Neural progenitor cell (in vitro differentiated cells): ENCODE results near the gene ALLC.

Source experiments
- EZH2 ChIP-seq: fragments of 200-600 bp; sonication (generic); IDR thresholded peaks from 2 replicates; pipeline ENCODE4 v1.6.1; 2017; ENCODE audit warnings: antibody characterized with exemption, mild to moderate bottlenecking, moderate library complexity
- EZH2phosphoT487 ChIP-seq: fragments of 200-600 bp; sonication (generic); IDR thresholded peaks from 2 replicates; pipeline ENCODE4 v1.6.1; 2017; ENCODE audit warnings: antibody characterized with exemption
- TF ChIP-seq, protein P1 (sequence below): fragments of 200-600 bp; sonication (generic); IDR thresholded peaks from 2 replicates; pipeline ENCODE4 v1.5.1; 2017; ENCODE audit warnings: antibody characterized with exemption, mild to moderate bottlenecking

DNA sequence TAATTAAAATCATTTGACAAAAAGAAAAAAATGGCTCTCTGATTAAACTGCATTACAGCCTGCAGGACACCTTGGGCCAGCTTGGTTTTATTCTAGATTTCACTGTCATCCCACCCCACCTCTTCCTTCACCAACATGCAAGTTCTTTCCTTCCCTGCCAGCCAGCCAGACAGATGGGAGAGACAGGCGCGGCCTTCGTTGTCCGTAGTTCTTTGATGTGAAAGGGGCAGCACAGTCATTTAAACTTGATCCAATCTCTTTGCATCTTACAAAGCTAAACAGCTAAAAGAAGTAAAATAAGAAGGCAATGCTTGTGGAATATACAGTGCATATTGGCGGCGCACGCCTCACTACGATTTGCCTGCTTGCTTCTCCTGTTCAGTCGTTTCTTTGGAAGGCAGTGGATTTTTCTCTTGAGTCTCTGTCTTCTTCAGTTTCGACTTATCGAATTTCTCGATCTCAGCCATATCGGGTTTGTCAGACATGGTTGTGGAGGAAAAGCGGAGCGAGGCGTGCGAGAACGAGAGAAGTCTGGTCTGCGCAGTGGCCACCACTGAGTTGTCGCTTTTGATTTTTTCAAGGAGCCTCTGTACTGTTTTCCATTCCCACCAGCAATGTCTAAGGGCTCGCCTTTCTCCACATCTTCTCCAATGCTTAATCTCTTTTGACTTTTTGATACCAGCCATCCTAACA lies 40.7 kb upstream of the ALLC start:
- TF ChIP-seq, protein P1, sequence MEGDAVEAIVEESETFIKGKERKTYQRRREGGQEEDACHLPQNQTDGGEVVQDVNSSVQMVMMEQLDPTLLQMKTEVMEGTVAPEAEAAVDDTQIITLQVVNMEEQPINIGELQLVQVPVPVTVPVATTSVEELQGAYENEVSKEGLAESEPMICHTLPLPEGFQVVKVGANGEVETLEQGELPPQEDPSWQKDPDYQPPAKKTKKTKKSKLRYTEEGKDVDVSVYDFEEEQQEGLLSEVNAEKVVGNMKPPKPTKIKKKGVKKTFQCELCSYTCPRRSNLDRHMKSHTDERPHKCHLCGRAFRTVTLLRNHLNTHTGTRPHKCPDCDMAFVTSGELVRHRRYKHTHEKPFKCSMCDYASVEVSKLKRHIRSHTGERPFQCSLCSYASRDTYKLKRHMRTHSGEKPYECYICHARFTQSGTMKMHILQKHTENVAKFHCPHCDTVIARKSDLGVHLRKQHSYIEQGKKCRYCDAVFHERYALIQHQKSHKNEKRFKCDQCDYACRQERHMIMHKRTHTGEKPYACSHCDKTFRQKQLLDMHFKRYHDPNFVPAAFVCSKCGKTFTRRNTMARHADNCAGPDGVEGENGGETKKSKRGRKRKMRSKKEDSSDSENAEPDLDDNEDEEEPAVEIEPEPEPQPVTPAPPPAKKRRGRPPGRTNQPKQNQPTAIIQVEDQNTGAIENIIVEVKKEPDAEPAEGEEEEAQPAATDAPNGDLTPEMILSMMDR, result no peak
- TF ChIP-seq EZH2 (no peak), EZH2phosphoT487 (no peak)
